GM18861 (cell line): ENCODE measurements around the gene APOL4.
"Not testable (repeated sequence)": the region's sequence is repeated elsewhere in the genome, so short reads cannot be mapped to it uniquely, and the experiment has no call there.

Experiments
- ATAC-seq: cut with Tn5 transposase; IDR thresholded peaks from one replicate; pipeline ENCODE4 v1.9.1; 2021; ENCODE audit not compliant: unreplicated experiment

The APOL4 gene

GRCh38 chr22:36156119-36156514 is 45.5 kb downstream of the APOL4 start:
- no peak for ATAC-seq

GRCh38 chr22:36155702-36156101 is 45.9 kb downstream of the APOL4 start:
- ATAC-seq: no peak

- no peak for ATAC-seq
These were observed 47.1 kb downstream of the APOL4 start for GRCh38 chr22:36154423-36154945.

- ATAC-seq: no peak
These were observed 47.8 kb downstream of the APOL4 start for GRCh38 chr22:36153501-36154422.

- not testable (repeated sequence) for ATAC-seq
These were observed 48.8 kb downstream of the APOL4 start for GRCh38 chr22:36152821-36153220.

- ATAC-seq: no peak
These were observed 49.5 kb downstream of the APOL4 start for GRCh38 chr22:36152088-36152487.

- no peak for ATAC-seq
These were observed 50.5 kb downstream of the APOL4 start for GRCh38 chr22:36151006-36151595.

GRCh38 chr22:36149441-36149840 is 52.2 kb downstream of the APOL4 start:
- ATAC-seq: no peak

GRCh38 chr22:36148411-36148810 is 53.2 kb downstream of the APOL4 start:
- no peak for ATAC-seq

- no peak for ATAC-seq
These were observed 54.3 kb downstream of the APOL4 start for GRCh38 chr22:36147196-36147791.

GRCh38 chr22:36145881-36146280 is 55.7 kb downstream of the APOL4 start:
- ATAC-seq: no peak

- ATAC-seq: no peak
These were observed 56.6 kb downstream of the APOL4 start for GRCh38 chr22:36144886-36145541.

GRCh38 chr22:36143956-36144355 is 57.7 kb downstream of the APOL4 start:
- ATAC-seq: no peak

GRCh38 chr22:36143066-36143815 is 58.4 kb downstream of the APOL4 start:
- ATAC-seq: no peak

GRCh38 chr22:36141481-36141880 is 60.1 kb downstream of the APOL4 start:
- no peak for ATAC-seq
